NCI-H2196 treated with DMSO at 0.1 percent for 48 hours (cell line): ENCODE data around the gene SLC16A14.

Experiments
- DNase-seq: peaks from one replicate; lab custom pipeline; 2025; ENCODE audit not compliant: unreplicated experiment; lab: John Stamatoyannopoulos, UW

The SLC16A14 gene

DNA sequence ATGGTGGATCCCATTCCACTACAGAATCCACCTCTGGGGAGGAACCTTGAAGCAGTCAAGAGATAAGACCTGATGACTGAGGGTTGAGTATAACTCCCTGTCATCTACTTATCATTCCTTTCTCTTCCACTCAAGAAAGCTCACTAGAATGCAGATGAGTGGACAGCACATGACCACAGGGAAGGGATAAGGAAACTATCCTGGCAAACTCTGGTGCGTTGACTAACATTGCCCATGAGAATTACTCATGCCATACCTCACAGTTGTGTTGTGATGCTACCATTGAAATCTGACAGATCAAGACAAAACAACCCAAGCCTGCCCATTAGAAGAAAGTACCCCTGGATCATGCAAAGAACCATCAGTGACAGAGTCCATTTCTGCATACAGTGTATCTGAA lies 26.5 kb downstream of the SLC16A14 start:
- DNase-seq, result no peak

DNA sequence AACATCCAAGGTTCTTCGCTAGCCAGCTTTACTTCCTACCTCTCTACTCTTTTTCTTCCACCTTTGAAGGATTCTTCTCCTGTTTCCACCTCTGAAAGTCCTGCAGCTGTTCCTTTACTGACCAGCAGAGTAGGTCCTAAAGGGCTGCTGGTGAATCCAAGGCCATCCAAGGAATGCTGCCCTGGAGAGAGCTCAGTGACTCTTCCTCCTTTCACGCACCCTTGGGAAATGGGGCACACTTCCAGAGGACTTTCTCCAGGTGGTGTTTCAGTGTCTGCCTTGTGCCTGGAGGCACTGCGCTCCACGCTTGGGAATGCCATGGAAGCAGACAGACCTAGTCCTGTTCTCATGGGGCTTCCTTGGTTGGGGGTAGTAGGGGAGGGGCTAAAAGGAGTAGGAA lies 45.4 kb downstream of the SLC16A14 start:
- no peak for DNase-seq

DNA sequence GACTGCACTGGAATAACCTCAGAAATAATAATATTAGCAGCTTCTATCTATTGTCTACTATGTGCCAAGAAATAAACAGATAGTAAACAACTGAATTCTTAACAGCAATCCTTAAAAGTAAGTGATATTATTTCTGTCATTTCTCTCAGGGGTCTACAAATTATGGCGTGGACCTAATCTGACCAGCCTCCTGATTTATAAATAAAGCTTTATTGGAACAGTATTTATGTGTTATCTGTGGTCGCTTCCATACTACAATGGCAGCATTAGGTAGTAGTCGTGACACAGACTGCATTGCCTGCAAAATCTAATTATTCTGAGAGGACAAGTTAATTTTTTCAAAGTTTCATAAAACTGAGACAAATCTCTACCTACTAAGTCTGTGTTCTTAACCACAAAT lies 49.0 kb downstream of the SLC16A14 start:
- no peak for DNase-seq

DNA sequence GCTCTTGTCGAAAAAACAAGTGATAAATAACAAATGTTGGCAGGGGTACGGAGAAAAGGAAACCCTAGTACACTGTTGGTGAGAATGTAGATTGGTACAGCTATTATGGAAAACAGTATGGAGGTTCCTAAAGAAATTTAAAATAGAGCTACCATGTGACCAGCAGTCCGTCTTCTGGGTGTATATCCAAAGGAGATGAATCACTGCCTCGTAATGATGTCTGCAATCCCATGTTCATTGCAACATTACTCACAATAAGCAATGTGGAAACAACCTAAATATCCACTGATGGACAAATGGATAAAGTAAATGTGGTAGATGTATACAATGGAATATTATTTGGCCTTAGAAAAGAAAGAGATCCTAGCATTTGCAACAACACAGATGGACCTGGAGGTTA lies 50.6 kb downstream of the SLC16A14 start:
- DNase-seq, result no peak

DNA sequence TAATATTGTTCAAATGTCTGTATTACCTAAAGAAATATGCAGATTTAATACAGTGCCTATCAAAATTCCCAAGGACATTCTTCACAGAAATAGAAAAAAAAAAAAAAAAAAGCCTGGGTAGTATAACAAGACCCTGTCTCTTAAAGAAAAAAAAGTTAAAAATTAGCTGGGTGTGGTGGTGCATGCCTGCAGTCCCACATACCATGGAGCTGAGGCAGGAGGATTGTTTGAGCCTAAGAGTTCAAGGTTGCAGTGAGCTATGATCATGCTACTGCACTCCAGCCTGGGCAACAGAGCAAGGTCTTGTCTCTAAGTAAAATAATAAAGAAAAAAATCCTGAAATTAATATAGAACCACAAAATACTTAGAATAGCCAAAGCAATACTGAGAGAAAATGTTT lies 51.9 kb downstream of the SLC16A14 start:
- DNase-seq, result no peak

DNA sequence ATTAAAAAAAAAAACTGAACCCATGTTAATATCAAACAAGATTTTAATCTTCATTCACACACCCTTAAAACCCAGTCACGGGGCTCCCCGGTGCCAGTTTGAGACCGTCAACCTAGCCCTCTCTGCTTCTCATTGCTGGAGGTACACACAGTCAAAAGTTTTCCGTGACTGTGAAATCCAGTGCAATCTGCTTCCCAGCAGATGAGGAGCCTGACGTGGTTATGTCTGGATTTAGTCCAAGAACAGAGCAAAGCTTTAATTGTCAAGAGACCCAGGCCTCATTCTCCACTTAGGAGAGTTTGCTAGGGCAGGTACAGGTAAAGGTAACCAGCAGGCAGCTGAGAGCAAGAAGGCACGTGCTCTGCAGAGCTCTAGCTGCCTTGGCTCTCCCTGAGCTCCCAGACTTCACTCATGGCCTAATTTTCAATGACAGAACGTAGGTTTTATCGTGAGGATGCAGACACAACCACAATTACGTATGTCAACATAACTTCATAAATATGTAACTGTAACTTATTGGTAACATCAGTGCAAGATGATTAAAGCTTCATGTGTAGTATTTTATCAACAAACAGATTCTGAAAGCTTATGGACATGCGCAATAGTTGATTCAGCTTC lies 56.3 kb downstream of the SLC16A14 start:
- DNase-seq, result no peak

DNA sequence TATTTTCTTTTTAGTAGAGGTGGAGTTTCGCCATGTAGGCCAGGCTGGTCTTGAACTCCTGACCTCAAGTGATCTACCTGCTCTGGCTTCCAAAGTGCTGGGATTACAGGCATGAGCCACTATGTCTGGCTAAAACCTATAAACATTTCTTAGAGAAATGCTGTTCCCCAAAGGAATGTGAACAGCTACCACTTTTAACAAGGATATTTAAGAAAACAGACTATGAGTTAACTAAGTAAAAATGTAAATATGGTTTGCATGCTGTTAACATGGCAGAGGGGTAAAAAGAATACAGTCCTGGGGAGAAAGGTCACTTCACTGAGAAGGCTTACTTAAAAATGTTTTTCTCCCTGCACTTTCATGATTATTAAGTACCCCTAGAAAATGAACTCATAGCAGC lies 57.1 kb downstream of the SLC16A14 start:
- no peak for DNase-seq

DNA sequence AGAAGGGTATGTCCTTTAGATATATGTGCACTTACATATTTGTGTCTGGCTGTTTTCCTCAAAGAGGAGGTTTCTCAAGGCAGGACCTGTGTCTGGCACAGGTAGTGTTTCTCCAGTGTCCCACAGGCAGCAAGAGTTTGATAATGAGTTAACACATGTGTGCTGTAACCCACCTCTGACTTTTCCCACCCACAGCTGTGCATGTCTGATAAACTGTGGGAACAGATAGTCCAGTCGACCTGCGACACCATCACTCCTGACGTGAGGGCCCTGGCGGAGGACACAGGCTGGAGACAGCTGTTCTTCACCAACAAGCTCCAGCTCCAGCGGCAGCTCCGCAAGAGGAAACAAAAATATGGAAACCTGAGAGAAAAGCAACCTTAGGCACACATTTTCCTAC lies 58.2 kb downstream of the SLC16A14 start:
- no peak for DNase-seq

DNA sequence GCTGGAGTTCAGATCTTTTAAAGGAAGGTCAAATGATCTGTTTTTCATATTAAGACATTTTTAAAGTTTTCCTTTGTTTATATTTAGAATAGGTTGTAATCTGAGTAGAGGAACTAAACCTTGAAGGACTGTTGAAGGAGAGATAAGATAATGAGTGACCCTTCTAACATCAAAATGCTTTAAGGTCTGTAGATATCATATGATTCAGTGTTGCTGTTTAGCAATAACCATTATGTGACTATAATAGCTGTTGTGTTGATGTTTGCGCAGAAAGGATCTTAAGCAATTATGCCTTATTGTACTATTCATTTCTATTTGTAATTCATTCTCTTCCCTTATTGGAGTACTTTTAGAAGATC lies 60.0 kb downstream of the SLC16A14 start:
- DNase-seq, result no peak

DNA sequence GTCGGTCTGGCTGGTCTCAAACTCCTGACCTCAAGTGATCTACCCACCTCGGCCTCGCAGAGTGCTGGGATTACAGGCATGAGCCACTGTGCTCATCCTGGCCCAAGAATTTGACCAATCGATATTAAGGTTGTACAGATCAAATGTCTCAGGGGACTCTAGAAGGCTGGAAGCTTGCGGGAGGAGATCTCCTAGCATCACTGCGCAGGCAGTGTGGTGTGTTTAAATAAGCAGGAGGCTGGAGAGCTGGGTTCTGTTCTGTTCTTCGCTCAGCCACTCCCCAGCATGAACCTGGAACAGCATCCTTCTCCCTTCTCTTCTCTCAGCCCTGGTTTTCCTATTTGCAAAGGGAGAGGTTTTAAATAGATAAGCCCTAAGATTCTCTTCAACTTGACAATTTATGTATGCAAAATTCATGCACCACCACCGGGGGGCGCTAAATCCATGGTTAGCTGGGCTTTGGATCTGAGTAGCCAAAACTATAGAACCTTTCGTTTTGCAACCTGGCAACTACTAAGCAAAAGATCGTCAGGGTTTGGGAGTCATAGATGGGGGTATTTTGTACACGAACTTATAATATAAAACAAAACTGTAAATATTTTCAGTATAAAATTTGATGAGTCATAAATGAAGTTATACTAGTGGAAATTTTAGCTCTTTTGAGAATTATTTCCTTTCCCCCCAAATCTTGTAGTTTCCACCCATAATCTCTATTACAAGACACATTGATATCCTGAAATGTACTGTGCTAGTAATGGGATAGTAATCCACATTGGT lies 60.6 kb downstream of the SLC16A14 start:
- DNase-seq, result peak; percentile 52

DNA sequence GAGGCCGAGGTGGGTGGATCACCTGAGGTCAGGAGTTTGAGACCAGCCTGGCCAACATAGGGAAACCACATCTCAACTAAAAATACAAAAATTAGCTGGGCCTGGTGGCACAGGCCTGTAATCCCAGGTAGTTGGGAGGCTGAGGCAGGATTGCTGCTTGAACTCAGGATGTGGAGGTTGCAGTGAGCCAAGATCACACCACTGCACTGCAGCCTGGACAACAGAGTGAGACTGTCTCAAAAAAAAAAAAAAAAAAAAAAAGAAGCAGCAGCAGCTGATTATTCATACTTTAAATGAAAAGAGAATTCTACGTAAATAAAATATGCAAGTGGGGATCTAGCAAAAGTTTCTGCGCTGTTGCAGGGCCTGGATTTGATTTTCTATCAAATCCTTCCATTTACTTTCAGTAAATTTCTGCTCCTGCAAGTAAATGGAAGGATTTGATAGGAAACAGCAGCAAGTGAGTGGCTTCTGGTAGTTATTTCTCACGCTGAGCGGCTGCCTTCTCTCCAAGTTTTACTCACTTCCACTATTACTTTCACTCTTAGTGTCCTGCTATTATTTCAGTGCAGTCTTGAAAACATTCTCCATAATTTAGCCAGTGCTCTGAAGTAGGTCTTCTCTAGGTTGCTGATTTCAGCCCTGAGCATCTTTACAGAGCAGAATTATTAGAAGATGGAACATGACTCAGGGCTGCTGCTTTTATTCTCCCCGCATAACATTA lies 68.4 kb downstream of the SLC16A14 start:
- DNase-seq, result no peak

DNA sequence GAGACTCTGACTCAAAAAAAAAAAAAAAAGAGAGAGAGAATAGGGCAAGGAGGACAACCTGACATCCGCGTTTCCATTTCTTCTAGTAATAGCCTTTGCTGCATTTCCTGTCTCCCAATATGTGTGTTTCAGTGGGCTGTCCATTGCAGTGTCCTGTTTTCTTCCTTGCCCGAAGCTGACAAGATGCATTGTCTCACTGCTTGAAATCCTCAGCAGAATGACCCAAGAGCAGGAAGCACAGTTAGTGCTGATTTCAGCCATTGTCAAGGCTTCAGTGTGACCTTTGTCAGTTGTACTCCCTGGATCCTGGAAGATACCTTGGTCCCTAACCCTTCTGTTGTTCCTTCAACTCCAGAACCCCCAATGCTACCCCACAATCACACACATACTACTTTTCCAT lies 71.2 kb downstream of the SLC16A14 start:
- DNase-seq, result no peak

DNA sequence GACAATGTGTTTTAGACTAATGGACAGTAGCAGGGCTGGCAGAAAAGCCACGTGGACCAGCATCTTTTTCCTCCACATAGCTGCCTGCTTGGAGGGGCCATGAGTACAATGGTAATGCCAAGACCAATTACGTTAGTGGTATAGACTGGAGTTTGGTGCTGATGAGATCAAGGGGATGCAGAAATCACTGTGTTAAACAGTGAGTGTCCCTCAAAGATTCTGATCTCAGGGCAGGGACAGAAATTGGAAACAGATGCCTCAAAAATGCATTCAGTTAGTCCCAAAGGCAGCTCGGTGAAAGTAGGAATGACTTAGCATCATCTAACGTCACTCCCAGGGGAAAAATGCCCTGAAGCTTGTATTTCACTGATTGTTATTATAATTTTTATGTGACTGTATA lies 72.4 kb downstream of the SLC16A14 start:
- no peak for DNase-seq

DNA sequence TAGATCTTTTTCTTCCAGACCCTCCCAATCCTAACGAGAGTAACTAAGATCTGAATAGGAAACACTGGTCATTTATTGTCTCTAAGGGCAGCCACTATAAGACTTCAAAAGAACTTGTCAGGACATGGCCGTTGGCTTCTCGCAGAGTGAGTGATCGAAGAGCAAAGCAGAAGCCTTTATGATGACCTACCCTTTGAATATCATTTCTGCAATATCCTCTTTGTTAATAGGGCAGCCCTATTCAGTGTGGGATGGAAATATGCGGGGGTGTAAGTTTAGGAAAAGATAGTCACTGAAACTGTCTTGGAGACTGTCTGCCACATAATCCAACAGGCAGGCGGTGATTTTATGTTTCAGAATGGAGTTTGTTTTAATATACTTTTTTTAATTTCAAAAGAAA lies 75.5 kb downstream of the SLC16A14 start:
- no peak for DNase-seq
